GM12878 (cell line): ENCODE results near the gene MYL12A. TPM values are rescaled to one million over a fixed set of nuclear protein-coding genes. Genes with fewer than 3 reads are reported as not detected.

Experiments used
- ATF7 ChIP-seq: fragments of 450-650 bp; IDR thresholded peaks from 2 replicates; pipeline ENCODE4 v1.6.1; 2016; ENCODE audit warnings: low read depth, mild to moderate bottlenecking
- CREB1 ChIP-seq: IDR thresholded peaks from 2 replicates; pipeline ENCODE4 v1.6.1; 2012; ENCODE audit warnings: low read depth, mild to moderate bottlenecking, inconsistent platforms
- ESRRA ChIP-seq: IDR thresholded peaks from 2 replicates; pipeline ENCODE4 v1.6.1; 2012; ENCODE audit warnings: mild to moderate bottlenecking, low read length, improper control_type of control experiment
- IKZF2 ChIP-seq, 2 experiments: fragments of 450-650 bp; IDR thresholded peaks; 2 replicates each; pipeline ENCODE4 v1.6.1; 2017; ENCODE audit warnings: mild to moderate bottlenecking in 2 of 2, moderate library complexity in 2 of 2
- KAT2A ChIP-seq: conservative IDR thresholded peaks from 2 replicates; pipeline ENCODE4 v1.6.1; 2011; ENCODE audit warnings: low read depth, low read length; ENCODE audit not compliant: control insufficient read depth
- MEF2A ChIP-seq: IDR thresholded peaks from 2 replicates; pipeline ENCODE4 v1.6.1; 2011; ENCODE audit warnings: low read depth, mild to moderate bottlenecking, low read length, moderate library complexity; ENCODE audit not compliant: insufficient read depth
- RUNX3 ChIP-seq: IDR thresholded peaks from 2 replicates; pipeline ENCODE4 v1.6.1; 2012; ENCODE audit warnings: low read length, inconsistent platforms
- SMAD1 ChIP-seq: fragments of 450-650 bp; IDR thresholded peaks from 2 replicates; pipeline ENCODE4 v1.6.1; 2018; ENCODE audit warnings: mild to moderate bottlenecking, low read depth; ENCODE audit not compliant: partially characterized antibody
- SMARCA5 ChIP-seq: fragments of 450-650 bp; IDR thresholded peaks from 2 replicates; pipeline ENCODE4 v1.6.1; 2017; ENCODE audit warnings: mild to moderate bottlenecking
- ZNF622 ChIP-seq: fragments of 450-650 bp; IDR thresholded peaks from 2 replicates; pipeline ENCODE4 v1.6.1; 2017; ENCODE audit warnings: mild to moderate bottlenecking, inconsistent platforms
- polyA plus RNA-seq, 11 experiments: library from polyadenylated mRNA; depleted of rRNA in 4 of 11; unstranded in 6 of 11; stranded (reverse) in 5 of 11; fragments of >200 nt; fragmentation: Nextera tagmentation in 4 of 11; fragmentation: Illumina TruSeq in 1 of 11; extraction: Ambion mirVana in 4 of 11; extraction: Trizol in 1 of 11; gene quantifications; 1 replicate in 1 of 11; 2 replicates in 10 of 11; pipeline versions ENCODE4 v1.2.1 to v1.2.3, GENCODE V29; 2011 to 2016; ENCODE audit warnings: inconsistent platforms in 2 of 11, missing spikeins in 2 of 11, low read depth in 1 of 11
- total RNA-seq, 4 experiments: library from RNA; depleted of rRNA in 3 of 4; stranded (reverse); fragments of >200 nt in 3 of 4; fragmentation: Illumina TruSeq in 1 of 4; extraction: Trizol in 1 of 4; gene quantifications; 2 replicates each; pipeline versions ENCODE4 v1.2.1 to v1.2.3, GENCODE V29; 2013 to 2021
- TF ChIP-seq, protein P1 (sequence below): fragments of 450-650 bp; formaldehyde crosslinking; IDR thresholded peaks from 2 replicates; pipeline ENCODE4 v1.5.0; 2022; ENCODE audit warnings: mild to moderate bottlenecking, missing genetic modification characterization
- TF ChIP-seq, protein P2 (sequence below): fragments of 150-350 bp; IDR thresholded peaks from 2 replicates; pipeline ENCODE4 v1.6.1; 2014; ENCODE audit warnings: mild to moderate bottlenecking, low read depth, low read length
- TF ChIP-seq, protein P3 (sequence below): IDR thresholded peaks from 2 replicates; pipeline ENCODE4 v1.6.1; 2012; ENCODE audit warnings: mild to moderate bottlenecking, low read depth, low read length
- TF ChIP-seq, protein P4 (sequence below): IDR thresholded peaks from 2 replicates; pipeline ENCODE4 v1.6.1; 2011; ENCODE audit warnings: borderline replicate concordance, low read depth, mild to moderate bottlenecking, moderate library complexity, mixed read lengths, low read length; ENCODE audit not compliant: insufficient read depth; ENCODE audit errors: extremely low read length
- TF ChIP-seq, protein P5 (sequence below): fragments of 450-650 bp; IDR thresholded peaks from 2 replicates; pipeline ENCODE4 v1.6.1; 2017; ENCODE audit warnings: mild to moderate bottlenecking, moderate library complexity

Gene MYL12A
- total and polyA plus RNA-seq, 10 of the 15 experiments (the other 5 are each of a cell fraction or from before 2014, with no cell fraction given) = 488 to 1,663 (median 924) TPM

DNA sequence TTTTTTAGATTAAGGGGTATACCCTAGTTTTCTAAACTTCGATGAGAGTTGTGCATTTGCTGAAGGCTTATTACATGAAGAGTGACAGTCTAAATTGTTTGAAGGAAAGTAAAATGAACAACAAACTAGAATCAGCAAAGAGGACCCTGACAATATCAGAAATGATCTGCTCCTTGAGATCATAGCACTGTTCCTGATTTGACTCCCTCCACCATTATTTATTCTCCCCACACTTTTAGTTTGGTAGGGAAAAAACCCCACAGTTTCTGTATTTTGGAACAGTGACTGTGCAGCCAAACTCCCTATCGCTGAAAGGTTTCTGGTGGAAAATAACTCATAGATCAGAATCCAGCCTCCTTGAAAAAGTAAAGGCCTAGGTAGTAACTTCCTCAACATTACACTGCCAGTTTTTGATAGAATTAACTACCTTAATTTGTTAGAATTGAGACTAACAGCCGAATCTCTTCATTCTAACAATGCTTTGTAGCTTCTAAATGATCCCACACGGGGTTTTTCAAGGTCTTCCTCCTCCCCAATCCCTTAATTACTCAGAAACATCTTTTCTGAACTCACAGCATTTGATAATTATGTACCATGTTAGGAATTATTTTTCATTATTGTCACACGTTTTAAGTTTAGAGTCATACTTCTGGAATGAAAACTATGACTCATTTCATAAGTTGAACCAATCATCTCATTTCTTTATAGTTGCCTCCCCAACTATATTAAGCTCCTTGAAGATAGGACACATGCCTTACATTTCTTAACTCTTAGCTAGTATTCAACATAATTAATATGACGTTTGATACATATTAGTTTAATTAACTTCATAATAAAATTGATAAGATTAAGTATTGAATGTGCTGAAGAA is 2.9 kb downstream of the MYL12A start (continued):
- TF ChIP-seq, protein P1, sequence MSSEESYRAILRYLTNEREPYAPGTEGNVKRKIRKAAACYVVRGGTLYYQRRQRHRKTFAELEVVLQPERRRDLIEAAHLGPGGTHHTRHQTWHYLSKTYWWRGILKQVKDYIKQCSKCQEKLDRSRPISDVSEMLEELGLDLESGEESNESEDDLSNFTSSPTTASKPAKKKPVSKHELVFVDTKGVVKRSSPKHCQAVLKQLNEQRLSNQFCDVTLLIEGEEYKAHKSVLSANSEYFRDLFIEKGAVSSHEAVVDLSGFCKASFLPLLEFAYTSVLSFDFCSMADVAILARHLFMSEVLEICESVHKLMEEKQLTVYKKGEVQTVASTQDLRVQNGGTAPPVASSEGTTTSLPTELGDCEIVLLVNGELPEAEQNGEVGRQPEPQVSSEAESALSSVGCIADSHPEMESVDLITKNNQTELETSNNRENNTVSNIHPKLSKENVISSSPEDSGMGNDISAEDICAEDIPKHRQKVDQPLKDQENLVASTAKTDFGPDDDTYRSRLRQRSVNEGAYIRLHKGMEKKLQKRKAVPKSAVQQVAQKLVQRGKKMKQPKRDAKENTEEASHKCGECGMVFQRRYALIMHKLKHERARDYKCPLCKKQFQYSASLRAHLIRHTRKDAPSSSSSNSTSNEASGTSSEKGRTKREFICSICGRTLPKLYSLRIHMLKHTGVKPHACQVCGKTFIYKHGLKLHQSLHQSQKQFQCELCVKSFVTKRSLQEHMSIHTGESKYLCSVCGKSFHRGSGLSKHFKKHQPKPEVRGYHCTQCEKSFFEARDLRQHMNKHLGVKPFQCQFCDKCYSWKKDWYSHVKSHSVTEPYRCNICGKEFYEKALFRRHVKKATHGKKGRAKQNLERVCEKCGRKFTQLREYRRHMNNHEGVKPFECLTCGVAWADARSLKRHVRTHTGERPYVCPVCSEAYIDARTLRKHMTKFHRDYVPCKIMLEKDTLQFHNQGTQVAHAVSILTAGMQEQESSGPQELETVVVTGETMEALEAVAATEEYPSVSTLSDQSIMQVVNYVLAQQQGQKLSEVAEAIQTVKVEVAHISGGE (CRISPR knock-in tag) = no peak
- peak; percentile 33 for TF ChIP-seq SMAD1
- TF ChIP-seq ATF7 = peak; percentile 51
- TF ChIP-seq, protein P2, sequence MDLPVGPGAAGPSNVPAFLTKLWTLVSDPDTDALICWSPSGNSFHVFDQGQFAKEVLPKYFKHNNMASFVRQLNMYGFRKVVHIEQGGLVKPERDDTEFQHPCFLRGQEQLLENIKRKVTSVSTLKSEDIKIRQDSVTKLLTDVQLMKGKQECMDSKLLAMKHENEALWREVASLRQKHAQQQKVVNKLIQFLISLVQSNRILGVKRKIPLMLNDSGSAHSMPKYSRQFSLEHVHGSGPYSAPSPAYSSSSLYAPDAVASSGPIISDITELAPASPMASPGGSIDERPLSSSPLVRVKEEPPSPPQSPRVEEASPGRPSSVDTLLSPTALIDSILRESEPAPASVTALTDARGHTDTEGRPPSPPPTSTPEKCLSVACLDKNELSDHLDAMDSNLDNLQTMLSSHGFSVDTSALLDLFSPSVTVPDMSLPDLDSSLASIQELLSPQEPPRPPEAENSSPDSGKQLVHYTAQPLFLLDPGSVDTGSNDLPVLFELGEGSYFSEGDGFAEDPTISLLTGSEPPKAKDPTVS = no peak
- no peak for TF ChIP-seq SMARCA5
- peak in 1 of 2 experiments; percentile 56; a peak in 2 of 4 replicates for TF ChIP-seq IKZF2 (IDR thresholded peaks at IDR 0.05)
- no peak for TF ChIP-seq KAT2A
- peak; percentile 21; the same call in 1 of the 2 replicates for TF ChIP-seq RUNX3
- no peak for TF ChIP-seq ESRRA
- TF ChIP-seq, protein P3, sequence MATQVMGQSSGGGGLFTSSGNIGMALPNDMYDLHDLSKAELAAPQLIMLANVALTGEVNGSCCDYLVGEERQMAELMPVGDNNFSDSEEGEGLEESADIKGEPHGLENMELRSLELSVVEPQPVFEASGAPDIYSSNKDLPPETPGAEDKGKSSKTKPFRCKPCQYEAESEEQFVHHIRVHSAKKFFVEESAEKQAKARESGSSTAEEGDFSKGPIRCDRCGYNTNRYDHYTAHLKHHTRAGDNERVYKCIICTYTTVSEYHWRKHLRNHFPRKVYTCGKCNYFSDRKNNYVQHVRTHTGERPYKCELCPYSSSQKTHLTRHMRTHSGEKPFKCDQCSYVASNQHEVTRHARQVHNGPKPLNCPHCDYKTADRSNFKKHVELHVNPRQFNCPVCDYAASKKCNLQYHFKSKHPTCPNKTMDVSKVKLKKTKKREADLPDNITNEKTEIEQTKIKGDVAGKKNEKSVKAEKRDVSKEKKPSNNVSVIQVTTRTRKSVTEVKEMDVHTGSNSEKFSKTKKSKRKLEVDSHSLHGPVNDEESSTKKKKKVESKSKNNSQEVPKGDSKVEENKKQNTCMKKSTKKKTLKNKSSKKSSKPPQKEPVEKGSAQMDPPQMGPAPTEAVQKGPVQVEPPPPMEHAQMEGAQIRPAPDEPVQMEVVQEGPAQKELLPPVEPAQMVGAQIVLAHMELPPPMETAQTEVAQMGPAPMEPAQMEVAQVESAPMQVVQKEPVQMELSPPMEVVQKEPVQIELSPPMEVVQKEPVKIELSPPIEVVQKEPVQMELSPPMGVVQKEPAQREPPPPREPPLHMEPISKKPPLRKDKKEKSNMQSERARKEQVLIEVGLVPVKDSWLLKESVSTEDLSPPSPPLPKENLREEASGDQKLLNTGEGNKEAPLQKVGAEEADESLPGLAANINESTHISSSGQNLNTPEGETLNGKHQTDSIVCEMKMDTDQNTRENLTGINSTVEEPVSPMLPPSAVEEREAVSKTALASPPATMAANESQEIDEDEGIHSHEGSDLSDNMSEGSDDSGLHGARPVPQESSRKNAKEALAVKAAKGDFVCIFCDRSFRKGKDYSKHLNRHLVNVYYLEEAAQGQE = no peak
- TF ChIP-seq, protein P4, sequence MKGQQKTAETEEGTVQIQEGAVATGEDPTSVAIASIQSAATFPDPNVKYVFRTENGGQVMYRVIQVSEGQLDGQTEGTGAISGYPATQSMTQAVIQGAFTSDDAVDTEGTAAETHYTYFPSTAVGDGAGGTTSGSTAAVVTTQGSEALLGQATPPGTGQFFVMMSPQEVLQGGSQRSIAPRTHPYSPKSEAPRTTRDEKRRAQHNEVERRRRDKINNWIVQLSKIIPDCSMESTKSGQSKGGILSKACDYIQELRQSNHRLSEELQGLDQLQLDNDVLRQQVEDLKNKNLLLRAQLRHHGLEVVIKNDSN = no peak
- TF ChIP-seq ZNF622 = no peak
- TF ChIP-seq, protein P5, sequence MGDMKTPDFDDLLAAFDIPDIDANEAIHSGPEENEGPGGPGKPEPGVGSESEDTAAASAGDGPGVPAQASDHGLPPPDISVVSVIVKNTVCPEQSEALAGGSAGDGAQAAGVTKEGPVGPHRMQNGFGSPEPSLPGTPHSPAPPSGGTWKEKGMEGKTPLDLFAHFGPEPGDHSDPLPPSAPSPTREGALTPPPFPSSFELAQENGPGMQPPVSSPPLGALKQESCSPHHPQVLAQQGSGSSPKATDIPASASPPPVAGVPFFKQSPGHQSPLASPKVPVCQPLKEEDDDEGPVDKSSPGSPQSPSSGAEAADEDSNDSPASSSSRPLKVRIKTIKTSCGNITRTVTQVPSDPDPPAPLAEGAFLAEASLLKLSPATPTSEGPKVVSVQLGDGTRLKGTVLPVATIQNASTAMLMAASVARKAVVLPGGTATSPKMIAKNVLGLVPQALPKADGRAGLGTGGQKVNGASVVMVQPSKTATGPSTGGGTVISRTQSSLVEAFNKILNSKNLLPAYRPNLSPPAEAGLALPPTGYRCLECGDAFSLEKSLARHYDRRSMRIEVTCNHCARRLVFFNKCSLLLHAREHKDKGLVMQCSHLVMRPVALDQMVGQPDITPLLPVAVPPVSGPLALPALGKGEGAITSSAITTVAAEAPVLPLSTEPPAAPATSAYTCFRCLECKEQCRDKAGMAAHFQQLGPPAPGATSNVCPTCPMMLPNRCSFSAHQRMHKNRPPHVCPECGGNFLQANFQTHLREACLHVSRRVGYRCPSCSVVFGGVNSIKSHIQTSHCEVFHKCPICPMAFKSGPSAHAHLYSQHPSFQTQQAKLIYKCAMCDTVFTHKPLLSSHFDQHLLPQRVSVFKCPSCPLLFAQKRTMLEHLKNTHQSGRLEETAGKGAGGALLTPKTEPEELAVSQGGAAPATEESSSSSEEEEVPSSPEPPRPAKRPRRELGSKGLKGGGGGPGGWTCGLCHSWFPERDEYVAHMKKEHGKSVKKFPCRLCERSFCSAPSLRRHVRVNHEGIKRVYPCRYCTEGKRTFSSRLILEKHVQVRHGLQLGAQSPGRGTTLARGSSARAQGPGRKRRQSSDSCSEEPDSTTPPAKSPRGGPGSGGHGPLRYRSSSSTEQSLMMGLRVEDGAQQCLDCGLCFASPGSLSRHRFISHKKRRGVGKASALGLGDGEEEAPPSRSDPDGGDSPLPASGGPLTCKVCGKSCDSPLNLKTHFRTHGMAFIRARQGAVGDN = 0 out of 2 replicates have a peak, but pooled peaks have one; percentile 24
- TF ChIP-seq MEF2A = 0 out of 2 replicates have a peak, but pooled peaks have one; percentile 5
- 0 out of 2 replicates have a peak, but pooled peaks have one; percentile 15 for TF ChIP-seq CREB1
